ENCODE results near the gene IRF3.

Gene IRF3

DNA sequence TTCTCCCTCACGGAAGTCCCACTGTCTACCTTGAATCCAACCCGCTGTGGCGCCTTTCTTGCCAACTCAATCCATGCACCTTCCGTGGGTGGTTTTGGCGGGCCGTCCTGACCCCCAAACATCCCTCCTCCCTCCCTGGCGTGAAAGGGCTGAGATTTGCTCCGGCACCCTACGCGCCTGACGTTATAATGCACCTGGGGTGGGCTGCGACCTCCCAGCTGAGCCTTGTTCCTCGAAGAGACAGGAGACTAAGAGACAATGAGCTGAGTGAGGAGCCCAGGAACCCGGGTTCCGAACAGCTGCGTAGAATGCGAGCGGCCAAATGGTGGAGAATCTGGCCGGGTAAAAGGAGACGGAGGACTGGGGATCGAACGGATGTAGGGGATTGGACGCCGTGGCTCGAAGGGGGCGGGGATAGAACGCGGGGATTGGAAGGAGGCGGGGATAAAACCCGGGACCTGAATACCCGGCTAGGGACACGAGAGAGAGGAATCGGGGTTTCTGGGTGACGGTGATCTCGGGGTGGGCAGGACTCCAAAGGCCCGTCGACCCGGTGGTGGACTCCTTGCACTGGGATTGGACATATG lies 25.1 kb upstream of the IRF3 start, which contains the start of gene CPT1C:
TSS of gene CPT1C (plus strand) at position 461 of the 587 bp plus-strand sequence. CDS start 1,137 bp downstream, outside the sequence.
- H3K27ac Mint-ChIP-seq = peak within 1 kb of the TSS; percentile 75 to 90
- peak; percentile 61 for ATAC-seq

DNA sequence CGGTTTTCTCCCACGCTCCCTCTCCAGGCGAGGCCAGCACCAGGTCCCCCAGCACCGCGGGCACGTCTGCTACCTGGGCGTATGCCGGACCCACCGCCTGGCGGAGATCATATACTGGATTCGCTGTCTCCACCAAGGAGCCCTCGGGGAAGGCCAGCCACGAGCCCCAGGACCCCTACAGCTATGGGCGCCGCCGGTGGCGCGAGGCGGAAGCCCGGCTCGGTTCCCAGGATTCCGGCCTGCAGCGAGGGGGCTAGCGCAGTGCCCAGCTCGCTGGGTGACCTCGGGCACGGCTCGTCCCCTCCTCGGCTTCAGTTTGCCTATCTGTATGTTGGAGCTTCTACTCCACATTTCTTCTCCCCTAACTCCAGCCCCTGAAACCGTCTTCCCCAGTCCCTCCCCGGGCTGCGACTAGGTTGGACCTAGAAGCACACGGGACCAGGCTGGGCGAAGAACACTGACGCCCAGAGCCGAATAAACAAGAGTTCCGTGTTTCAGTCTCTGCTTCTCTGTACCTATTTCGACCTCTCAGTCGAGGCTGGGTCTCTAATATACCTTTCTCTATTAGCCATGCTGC lies 24.5 kb upstream of the IRF3 start:
- ATAC-seq = no peak
- peaks cover 29% of the 10 kb centered on the region for H3K27me3 Mint-ChIP-seq
- no peaks in the 10 kb centered on the region for H3K9me3 Mint-ChIP-seq
- peak overlapping the region; percentile 84 to 90 for H3K4me3 Mint-ChIP-seq
- no peak overlapping the region for H3K27ac Mint-ChIP-seq
- H3K4me1 Mint-ChIP-seq = peaks cover 62% of the 10 kb centered on the region
- DNase-seq = no peak

More for the DNA sequence above, 25.1 kb upstream of the IRF3 start, which contains the start of gene CPT1C:
- Mint-ChIP-seq H3K9me3 (no peaks in the 10 kb centered on the region), H3K4me1 (peaks cover 56% of the 10 kb centered on the region), H3K4me3 (peak within 1 kb of the TSS; percentile 84 to 90), H3K27me3 (peaks cover 29% of the 10 kb centered on the region)
- DNase-seq = peak; percentile 45 to 52

DNA sequence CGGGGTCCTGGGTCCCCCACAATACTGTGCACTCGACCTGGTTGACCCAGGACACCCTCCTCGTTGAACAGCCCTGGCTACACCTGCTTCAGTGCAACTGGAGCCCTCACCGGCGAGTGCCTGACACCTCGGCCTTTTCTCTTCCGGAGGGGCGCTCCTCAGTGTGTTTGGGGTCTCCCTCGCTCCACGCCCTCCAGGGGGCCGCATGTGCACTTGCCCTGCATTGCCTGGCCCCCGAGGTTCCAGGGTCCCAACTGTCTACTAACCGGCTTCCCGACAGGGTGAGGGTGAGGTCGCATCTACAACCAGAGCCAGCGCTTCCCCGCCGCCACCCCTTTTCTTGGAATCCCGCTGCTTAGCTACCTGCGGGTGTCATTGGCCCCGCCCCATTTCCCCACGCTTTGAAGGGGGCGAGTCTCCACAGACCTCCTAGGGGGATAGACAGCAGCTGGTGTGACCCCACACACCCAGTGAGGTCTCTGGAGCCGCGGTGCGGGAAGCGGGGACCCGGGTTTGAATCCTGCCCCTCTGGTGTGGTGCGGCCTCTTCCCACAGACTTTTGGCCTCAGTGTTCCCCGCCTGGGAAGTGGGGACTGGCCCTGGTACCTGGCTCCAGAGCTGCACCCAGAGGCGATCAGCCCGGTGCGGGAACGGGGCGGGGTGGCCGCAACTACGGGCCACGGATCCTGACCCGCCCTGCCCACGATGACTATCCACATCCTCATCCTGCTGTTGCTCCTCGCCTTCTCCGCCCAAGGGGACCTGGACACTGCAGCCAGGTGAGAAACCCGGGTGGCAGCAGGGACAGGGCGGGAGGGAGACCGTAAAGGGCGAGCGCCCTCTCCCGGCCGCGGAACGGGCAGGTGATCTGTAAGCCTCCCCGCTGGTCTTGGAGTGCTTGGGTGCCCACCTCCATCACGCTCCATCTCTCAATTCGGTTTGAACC lies 23.7 kb upstream of the IRF3 start, which contains the start of gene ADM5:
TSS of gene ADM5 (plus strand) at position 462 of the 946 bp plus-strand sequence. CDS start at position 706, 244 bp downstream.
- DNase-seq = no peak
- Mint-ChIP-seq H3K4me3 (peak within 1 kb of the TSS; percentile 84 to 90), H3K9me3 (no peaks in the 10 kb centered on the region), H3K27me3 (peaks cover 29% of the 10 kb centered on the region), H3K27ac (peak within 1 kb of the TSS in 1 of 2 donors; percentile 65), H3K4me1 (peaks cover 63% of the 10 kb centered on the region)
- peak; percentile 52 for ATAC-seq

DNA sequence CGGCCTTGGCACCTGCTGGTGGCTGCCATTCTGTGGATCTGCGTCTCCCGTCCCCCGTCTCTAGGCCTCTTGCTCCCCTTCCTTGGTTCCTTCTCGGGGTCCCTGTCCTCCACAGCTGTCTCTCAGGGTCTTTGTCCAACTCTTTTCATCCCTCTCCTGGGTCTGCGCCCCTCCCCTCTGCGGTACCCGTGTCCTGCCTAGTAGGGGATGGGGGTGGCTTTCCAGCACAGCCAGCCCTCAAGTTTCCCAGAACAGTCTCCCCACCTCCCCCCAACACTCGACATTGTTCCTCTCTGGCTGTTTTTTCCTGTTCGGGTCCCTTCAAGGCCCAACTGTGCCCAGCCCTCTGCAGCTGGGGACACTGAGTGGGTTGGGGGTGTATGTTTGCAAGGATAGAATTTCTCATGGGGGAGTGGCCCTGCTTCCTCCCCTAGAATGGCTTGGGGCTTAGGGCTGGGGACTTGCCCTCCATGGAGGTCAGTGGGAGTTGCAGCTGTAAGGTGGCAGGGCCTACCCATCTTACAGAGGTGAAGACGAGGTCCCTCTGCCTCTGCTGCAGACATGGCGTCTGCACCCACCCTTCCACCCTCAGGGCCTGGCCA lies 23.0 kb upstream of the IRF3 start:
- ATAC-seq (no peak), DNase-seq (no peak)
- Mint-ChIP-seq H3K27ac (peak overlapping the region in 1 of 2 donors; percentile 65), H3K27me3 (peaks cover 29% of the 10 kb centered on the region), H3K4me3 (no peak overlapping the region), H3K9me3 (no peaks in the 10 kb centered on the region), H3K4me1 (peaks cover 70% of the 10 kb centered on the region)

DNA sequence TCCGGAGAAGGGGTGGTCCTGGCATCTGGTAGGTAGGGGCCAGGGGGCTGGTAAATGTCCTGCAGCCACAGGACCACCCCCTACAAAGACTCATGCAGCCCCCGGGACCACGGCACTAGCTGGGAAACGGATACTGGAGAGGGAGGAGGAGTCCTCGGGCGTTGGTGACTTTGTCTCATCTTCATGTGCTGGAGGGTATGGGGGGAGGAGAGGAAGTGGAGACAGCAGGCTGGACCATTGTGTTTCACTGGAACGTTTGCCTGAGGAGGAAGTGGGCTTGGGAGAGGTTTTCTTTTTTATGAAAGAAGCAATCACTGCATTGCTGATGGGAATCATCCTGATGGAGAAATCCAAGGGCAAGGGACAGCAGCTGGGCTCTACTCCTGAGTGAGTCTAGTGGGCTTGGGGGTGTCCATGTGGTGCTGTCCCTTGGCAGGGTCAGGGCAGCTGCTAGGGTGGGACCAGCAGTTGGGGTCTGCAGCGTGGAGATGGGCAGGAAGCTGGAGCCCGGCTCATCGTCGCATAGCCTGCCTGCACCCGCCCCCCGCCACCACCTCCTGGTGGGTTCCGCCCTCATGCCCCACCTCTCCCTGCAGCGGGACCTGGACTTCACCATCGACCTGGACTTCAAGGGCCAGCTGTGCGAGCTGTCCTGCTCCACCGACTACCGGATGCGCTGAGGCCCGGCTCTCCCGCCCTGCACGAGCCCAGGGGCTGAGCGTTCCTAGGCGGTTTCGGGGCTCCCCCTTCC lies 22.1 kb upstream of the IRF3 start:
- no peak overlapping the region for H3K4me3 Mint-ChIP-seq
- H3K27ac Mint-ChIP-seq = peak overlapping the region in 1 of 2 donors; percentile 12
- H3K4me1 Mint-ChIP-seq = peaks cover 72% of the 10 kb centered on the region
- no peaks in the 10 kb centered on the region for H3K9me3 Mint-ChIP-seq
- ATAC-seq (no peak), DNase-seq (no peak)
- H3K27me3 Mint-ChIP-seq = peaks cover 27% of the 10 kb centered on the region

GRCh38 chr19:49687150-49687549 lies 21.5 kb upstream of the IRF3 start:
- no peak overlapping the region for H3K4me3 Mint-ChIP-seq
- H3K4me1 Mint-ChIP-seq = peaks cover 71% of the 10 kb centered on the region
- no peak for ATAC-seq
- no peaks in the 10 kb centered on the region for H3K9me3 Mint-ChIP-seq
- H3K27me3 Mint-ChIP-seq = peaks cover 21% of the 10 kb centered on the region
- no peak for DNase-seq
- no peak overlapping the region for H3K27ac Mint-ChIP-seq

DNA sequence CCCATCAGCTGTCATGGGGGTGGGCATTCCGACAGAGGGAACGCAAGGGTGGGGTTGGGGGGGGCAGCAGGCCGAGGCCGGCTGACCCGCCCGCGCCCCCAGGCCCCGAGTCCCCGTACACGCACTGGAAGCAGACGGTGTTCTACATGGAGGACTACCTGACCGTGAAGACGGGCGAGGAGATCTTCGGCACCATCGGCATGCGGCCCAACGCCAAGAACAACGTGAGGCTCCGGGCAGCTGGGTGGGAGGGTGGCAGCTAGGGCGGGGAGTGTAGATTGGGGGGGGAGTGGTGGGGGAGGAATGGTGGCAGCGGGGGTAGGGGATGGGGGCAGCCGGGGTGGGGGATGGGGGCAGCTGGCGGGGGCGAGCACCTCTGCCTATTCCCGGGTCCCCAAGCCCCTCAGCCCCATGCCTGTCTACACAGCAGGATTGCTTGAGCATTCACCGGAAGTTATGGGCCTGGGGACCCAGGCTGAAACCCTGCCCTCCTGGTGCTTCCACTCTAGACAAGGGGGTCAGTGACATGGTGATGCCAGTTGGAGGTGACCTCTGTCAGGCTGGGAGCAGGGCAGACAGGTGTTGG lies 20.9 kb upstream of the IRF3 start:
- H3K27me3 Mint-ChIP-seq = peaks cover 17% of the 10 kb centered on the region
- ATAC-seq = no peak
- no peak overlapping the region for H3K4me3 Mint-ChIP-seq
- peaks cover 74% of the 10 kb centered on the region for H3K4me1 Mint-ChIP-seq
- no peak overlapping the region for H3K27ac Mint-ChIP-seq
- no peak for DNase-seq
- no peaks in the 10 kb centered on the region for H3K9me3 Mint-ChIP-seq

DNA sequence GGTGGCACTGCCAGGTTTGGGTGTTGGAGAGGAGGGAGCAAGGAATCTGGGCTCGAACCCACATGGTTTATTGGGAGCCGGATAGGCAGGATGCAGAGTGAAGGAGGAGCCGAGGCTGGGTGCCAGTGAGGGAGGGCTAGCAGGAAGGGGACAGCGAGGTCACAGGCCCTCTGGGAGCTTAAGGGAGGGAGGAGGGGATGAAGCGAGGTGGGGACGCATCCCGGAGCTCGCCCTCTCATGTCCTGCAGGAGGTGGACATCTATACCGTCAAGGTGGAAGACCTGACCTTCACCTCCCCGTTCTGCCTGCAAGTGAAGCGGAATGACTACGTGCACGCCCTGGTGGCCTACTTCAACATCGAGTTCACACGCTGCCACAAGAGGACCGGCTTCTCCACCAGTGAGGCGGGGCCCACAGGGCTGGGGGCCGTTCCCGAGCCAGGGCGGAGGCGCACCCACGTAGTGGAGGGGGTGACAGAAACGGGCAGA lies 20.2 kb upstream of the IRF3 start:
- DNase-seq (no peak), ATAC-seq (no peak)
- Mint-ChIP-seq H3K27ac (no peak overlapping the region), H3K4me1 (peaks cover 71% of the 10 kb centered on the region), H3K4me3 (no peak overlapping the region), H3K9me3 (no peaks in the 10 kb centered on the region), H3K27me3 (peaks cover 10% of the 10 kb centered on the region)

DNA sequence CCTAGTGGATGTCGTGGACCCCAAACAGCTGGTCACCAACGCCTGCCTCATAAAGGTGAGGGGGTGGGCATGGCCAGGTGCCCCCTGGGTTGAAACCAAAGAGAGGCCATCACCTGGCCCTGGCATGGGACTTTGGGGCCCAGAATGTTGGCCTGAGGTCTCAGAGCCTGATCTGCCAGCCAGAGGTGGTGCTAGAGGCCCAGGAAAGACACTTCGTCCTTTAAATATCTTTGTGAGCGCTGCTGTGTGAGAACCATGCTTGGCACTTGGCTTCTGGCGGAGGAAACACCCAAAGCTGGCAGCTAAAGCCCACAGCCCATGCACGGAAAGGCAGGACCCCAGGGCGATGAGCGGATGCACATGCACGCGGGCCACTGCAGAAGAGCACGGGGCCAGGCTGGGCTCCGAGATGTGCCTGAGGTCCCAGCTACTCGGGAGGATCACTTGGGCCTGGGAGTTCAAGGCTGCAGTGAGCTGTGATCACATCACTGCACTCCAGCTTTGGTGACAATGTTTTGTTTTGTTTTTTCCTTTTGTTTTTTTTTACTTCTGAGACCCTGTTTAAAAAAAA lies 19.4 kb upstream of the IRF3 start:
- no peaks in the 10 kb centered on the region for H3K9me3 Mint-ChIP-seq
- ATAC-seq = no peak
- no peak overlapping the region for H3K27ac Mint-ChIP-seq
- peaks cover 71% of the 10 kb centered on the region for H3K4me1 Mint-ChIP-seq
- no peak for DNase-seq
- H3K27me3 Mint-ChIP-seq = peaks cover 2% of the 10 kb centered on the region
- no peak overlapping the region for H3K4me3 Mint-ChIP-seq

GRCh38 chr19:49684251-49684982 lies 18.8 kb upstream of the IRF3 start:
- Mint-ChIP-seq H3K9me3 (no peaks in the 10 kb centered on the region), H3K4me1 (peaks cover 71% of the 10 kb centered on the region), H3K27ac (peak overlapping the region in 1 of 2 donors; percentile 27), H3K27me3 (no peaks in the 10 kb centered on the region), H3K4me3 (no peak overlapping the region)
- DNase-seq (no peak), ATAC-seq (no peak)

GRCh38 chr19:49683814-49684250 lies 18.2 kb upstream of the IRF3 start:
- no peak for ATAC-seq
- Mint-ChIP-seq H3K9me3 (no peaks in the 10 kb centered on the region), H3K4me1 (peaks cover 71% of the 10 kb centered on the region), H3K4me3 (no peak overlapping the region), H3K27me3 (no peaks in the 10 kb centered on the region), H3K27ac (peak overlapping the region in 1 of 2 donors; percentile 27)
- no peak for DNase-seq

- no peak overlapping the region for H3K4me3 Mint-ChIP-seq
- H3K9me3 Mint-ChIP-seq = no peaks in the 10 kb centered on the region
- H3K27ac Mint-ChIP-seq = peak overlapping the region in 1 of 2 donors; percentile 63
- peaks cover 68% of the 10 kb centered on the region for H3K4me1 Mint-ChIP-seq
- no peak for ATAC-seq
- no peaks in the 10 kb centered on the region for H3K27me3 Mint-ChIP-seq
- DNase-seq = no peak
Measured at GRCh38 chr19:49682274-49682673, 16.6 kb upstream of the IRF3 start.

- DNase-seq (no peak), ATAC-seq (no peak)
- no peak overlapping the region for H3K4me3 Mint-ChIP-seq
- no peaks in the 10 kb centered on the region for H3K27me3 Mint-ChIP-seq
- H3K9me3 Mint-ChIP-seq = no peaks in the 10 kb centered on the region
- peak overlapping the region in 1 of 2 donors; percentile 63 for H3K27ac Mint-ChIP-seq
- peaks cover 64% of the 10 kb centered on the region for H3K4me1 Mint-ChIP-seq
Measured at GRCh38 chr19:49681830-49682229, 16.2 kb upstream of the IRF3 start.

Measured in stimulated activated naive CD8-positive, alpha-beta T cell treated with anti-CD3 and anti-CD28 coated beads, Interleukin-15, amount 100 ng/mL, for 72 hours (primary cell).